ENCODE results near the gene SERINC3.
A peak's percentile ranks its signal among the peaks of the same experiment; 100 is the strongest.
"Not testable (repeated sequence)": the region's sequence is repeated elsewhere in the genome, so short reads cannot be mapped to it uniquely, and the experiment has no call there.

The SERINC3 gene

DNA sequence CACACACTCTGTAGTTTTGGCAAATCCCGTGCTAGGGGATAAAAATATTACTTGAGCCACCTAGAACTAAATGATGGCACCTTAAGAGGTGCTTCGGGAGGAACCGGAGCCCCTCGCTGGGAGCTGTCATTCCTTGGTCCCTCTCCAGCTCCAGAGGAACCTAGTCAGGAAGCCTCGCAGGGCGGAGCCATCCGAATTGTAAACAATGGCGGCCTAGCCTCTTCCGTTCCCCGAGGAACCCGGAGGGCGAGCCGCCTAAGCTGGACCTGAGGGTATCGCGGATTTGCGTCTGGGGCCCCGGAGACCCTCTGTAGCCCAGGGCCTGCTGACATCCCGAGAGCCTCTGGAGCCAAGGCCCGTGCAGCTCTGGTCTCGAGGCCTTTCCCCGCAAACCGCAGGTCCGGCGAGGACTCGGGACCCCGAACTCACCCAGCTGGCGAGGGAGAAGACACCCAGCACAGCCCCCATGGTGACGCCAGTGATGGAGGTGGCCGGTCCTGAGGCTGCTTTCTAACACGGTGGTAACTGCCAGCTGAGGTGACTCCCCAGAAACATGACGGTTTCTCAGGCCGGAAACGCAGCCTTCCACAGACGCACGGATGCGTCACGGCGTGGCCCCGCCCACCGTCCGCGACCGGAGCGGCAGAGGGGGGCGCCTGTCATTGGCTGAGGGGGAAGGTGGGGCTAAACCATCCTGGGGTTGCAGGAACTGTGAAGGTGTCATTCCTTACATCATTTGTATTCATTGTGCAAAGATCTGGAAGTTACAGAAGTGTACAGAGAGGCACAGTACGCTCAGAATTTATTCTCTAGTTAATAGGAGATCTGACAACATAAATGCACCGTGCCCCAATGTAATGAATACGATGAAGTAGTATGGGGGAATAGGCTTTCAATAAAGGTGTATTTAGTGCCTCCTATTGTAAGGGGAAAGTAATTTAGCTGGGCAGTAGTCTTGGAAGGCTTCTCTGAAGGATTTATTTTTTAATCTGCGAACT is at the start of gene SERINC3:
Gene SERINC3, minus strand, starts transcription at position 587 of the 998 bp plus-strand sequence. Its CDS starts 119 bp downstream, at position 468.
- DNase-seq = peak; percentile 67

DNA sequence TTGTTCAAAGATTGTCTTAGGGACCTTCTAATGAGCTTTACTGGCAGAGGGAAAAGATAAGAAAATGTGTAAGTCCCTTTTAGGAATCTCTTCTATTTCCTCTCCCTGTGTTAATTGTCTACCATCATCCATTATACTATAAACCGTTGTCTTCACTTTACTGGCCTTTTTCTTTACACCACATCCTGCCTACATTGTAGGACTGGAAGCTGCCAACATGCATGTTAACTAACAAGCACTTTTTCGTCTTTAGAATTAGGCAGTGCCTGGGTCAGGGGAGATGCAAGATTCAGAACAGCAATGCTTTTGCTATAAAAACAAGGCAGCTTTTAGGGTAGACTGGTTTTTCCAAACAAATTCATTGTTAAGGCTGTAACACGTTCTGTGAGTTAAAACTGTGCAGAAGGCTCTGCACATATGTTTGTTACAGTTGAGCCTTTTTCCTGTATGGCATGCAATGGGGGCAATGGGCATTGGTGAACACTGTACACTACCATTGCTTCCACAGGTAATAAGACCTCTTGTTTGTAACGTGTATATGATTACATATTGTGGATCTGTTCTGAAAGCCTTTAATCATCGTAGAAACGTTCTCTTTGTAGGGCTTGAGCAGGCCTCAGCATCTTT is 49.6 kb upstream of the SERINC3 start:
- no peak for DNase-seq

DNA sequence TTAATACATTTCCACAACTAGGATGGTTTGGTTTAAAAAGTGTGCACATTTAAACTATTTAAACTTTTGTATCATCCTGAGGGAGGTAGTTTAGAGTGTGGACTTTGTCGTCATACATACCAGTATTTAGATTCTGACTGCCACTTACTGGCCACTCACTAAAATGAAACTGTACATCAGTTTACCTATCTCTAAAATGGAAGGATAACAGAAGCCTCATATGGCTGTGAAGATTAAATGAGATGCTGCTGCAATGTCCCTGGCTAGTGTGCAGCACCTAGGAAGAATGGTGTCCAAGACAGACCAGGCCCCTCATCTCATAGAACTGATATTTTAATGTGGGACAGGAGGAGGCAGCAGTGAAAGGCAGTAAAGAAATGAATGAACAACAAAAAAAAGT is 48.5 kb upstream of the SERINC3 start:
- no peak for DNase-seq

DNA sequence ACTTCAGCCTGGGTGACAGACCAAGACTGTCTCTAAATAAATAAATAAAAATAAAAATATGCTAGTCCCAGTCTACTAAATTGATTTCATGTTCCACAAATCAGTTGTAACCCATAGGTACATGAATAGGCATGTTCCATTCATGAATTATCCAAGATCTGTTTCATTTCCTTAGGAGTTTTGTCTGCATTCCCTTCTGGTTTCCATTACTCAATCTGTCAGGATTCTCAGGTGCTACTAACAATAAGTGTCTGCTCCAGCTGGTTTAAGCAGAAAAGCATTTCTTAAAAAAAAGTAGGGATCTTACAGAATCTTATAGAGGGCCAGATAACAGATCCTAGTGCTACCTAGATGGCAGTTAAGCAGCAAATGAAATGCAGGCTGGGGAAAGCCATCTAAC is 44.9 kb upstream of the SERINC3 start:
- DNase-seq = no peak

DNA sequence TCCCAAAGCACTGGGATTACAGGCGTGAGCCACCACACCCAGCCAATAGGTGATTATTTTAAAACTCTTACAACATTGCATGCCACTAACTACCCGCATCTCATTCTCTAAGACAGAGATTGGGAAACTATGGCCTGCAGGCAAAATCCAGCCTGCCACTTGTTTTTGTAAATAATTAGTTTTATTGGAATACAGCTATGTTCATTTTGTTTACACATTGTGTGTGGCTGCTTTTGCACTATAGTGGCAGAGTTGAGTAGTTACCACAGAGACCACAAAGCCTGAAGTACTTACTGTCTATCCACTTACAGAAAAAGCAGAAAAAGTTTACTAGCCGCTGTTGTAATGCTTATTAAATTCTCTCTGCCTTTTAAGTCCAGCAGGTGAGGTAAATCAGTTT is 44.1 kb upstream of the SERINC3 start:
- DNase-seq = no peak

DNA sequence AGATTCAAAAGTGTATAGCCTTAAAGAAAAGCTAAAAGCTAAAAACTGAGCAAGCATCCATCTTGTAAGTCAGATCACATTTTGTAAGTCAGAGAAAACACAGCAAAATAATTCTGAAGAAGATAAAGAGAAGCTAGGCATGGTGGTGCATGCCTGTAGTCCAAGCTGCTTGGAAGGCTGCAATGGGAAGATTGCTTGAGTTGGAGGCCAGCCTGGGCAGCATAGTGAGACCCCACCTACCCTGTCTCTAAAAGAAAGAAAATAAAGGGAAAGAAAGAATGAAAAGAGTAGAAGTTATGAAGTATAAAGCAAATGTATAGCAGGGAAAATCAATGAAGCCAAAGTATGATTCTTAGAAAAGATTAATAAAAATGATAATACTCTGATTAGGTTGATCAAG is 40.0 kb upstream of the SERINC3 start:
- no peak for DNase-seq

DNA sequence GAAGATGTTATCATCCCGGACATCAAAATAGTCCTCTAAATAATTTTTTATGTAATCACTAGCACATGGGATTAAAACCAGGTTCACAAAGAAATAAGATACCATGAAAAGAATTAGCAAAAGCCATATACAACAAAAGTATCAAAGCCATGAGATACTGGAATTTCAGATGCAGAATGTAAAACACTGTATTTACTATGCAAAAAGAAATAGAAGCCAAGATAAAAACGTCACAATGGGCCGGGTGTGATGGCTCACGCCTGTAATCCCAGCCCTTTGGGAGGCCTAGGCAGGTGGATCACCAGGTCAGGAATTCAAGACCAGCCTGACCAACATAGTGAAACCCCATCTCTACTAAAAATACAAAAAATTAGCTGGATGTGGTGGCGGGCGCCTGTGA is 38.9 kb upstream of the SERINC3 start:
- not testable (repeated sequence) for DNase-seq

DNA sequence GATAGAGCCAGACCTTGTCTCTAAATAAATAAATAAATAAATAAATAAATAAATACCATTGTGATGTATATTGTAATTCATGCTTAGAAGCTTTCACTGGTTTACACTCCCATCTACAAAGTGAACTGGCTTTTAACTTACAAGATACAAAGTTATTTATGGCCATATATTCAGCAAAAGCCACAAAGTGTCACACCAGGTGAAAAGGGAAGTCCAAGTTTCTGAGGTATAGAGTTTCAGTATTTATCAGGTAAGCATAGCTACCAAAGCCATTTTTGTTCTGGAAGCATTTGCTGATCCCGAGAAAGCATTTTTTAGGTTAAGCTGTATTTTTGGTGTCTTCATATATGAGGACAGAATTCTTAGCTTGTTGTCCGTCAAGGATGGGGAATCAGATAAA is 38.4 kb upstream of the SERINC3 start:
- DNase-seq = no peak

DNA sequence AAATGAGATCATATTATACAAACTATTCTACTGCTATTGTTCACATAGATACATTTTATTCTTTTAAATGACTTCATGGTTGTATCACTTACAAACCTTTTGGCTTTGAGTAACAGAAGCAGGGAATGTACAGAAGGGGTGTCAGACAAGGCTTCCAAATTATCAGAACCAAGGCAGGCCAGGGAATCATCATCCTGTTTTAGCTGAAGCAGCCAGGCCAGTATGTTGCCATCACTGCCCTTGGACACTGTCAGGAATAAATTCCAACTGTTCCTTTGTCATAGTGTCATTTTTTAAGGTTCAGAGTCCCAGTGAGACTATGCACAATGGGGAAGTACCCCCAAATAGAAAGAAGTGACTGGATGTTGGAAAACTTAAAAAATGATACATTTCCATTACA is 37.4 kb upstream of the SERINC3 start:
- DNase-seq = no peak

DNA sequence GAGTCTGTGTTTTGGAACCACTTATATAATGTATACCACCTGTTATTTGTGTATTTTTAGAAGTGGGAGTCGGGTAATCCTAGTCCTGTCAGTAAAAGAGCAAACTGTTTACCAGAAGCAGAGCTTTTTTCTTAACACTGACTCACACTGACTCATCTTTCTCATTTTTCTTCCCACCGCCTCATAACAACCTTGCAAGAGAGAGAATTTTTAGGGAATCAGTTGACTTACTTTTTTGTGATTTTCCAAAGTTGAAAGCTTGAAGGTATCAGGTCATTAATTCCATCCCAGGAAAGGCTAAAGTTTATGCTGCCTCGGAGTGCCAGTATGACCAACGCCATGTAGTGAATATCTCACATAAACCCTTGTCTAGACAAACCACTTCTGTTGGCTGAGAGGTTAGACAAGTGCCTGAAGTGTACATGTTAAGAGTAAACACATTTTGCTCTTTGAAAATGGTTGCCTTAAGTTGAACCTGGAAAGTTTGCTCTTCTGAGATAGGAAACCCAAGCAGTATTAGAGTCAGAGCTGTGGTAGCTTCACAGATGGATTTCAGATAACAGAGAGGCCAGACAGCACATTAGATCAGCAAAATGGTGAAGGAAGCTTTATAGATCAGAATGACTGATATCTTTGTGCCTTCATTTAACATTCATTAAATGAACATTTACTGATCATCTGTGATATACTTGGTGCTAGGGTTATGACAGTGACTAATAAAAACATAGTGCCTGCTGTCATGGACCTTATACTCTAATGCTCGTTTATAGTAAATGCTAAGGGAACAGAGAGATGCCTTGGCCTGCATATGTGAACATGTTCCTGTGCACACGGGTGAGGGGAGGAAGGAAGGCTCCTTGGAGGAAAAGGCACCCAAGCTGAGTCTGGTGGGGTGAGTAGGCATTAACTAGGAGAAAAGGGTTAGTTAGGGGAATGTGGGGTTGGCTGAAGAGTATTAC is 31.4 kb upstream of the SERINC3 start:
- DNase-seq = no peak

DNA sequence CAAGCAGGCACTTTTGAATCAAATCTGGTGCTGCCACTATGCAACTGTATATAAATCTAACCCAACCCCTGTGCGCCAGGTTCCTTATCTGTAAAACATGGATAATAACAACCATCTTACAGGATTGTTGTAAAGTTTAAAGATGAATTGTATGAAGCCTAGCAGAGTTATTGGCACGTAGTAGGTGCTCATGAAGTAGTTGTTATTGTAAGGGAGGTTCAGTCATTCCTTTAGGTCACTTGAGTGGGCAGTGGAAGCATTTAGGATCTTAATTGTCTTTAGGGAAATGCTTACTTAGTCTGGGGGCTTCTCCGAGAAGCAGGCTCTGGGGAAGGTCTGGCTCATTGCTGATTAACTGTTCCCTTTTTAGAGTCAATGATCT is 30.7 kb upstream of the SERINC3 start:
- DNase-seq = no peak

DNA sequence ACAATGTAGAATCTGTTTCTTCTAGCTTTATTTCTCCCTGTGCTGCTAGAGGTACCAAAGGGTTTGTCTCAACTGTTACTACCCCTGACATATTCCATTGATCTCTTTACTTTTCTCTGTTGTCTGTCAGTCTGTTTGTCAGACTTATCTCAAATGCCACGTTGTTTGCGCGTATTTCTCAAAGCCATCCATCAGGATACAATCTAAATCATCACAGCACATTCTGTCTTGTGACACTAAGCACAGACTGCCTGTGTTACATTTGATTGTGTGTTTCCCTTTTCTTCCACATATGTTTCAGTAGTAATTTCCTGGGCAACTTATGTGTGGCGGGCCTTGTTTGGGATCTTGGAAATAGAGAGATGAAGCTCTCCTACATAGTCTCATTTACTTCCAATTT is 30.2 kb upstream of the SERINC3 start:
- DNase-seq = no peak

DNA sequence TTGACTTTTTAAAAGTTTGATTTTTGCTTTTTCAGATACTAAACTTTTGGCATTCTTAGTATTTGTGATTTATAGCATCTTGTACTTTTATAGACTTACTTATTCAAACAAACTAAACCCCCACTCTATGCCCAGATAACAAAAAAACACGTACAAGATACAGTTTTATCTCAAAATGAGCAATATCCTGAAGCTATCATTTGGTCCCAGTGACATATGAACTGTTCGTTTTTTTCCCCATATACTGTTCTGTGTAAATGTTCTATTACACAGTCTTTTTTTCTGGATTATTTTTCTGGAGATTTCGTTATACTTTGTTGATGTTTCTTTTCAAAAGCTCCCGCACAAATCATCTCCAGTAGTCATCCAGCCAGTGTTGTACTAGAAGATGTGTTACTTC is 27.3 kb upstream of the SERINC3 start:
- no peak for DNase-seq

DNA sequence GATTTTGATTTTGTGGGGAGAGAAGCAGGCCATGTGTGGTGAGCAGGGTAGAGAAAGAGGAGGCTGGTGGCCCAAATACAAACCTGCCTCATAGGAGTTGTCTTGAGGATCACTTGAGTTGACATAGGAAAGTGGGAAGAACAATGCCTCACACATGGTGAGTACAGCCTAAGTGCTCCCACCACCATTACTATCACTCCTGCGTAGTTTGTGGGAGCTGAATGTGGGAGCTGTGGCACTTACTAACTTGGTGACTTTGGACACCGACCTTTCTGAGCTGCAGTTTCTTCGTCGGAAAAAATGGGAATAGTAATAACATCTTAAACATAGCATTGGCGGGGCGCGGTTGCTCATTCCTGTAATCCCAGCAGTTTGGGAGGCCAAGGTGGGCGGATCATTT is 25.5 kb upstream of the SERINC3 start:
- no peak for DNase-seq

DNA sequence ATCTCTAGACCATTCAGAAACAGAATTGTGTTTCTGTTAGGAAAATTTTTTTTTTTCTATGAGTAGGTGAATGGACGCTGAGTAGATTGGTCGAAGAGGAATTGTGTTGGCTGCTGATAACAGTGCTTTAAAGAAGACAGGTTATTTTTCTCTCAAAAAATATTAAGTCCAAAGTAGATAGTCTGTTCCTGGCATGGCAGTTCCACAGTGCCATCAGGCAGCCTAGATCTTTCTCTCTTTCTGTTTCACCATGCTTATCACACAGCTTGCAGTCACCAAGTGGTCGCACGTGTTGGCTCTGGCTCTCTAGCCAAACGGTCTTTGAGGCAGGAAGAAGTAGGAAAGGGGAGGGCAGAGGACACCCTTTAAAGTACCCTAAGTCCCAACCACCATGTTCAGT is 22.4 kb upstream of the SERINC3 start:
- DNase-seq = no peak

DNA sequence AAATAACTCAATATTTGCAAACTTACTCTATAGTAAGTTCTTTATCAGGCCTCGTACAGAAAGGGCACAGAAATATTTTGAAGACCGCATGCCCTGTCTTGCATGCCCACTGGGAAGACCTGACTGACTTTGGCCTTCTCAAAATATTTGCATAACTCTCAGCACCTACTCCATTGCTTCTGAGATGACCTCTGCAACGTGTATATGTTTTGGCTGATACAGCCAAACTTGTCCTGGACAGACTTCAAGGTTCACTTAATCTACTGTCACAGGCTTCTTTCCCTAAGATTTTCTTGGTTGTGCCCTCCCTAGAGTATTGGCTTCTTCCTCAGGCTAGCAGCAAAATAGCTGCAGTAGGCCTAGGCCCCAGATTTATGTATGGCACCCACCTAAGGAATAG is 21.5 kb upstream of the SERINC3 start:
- no peak for DNase-seq

DNA sequence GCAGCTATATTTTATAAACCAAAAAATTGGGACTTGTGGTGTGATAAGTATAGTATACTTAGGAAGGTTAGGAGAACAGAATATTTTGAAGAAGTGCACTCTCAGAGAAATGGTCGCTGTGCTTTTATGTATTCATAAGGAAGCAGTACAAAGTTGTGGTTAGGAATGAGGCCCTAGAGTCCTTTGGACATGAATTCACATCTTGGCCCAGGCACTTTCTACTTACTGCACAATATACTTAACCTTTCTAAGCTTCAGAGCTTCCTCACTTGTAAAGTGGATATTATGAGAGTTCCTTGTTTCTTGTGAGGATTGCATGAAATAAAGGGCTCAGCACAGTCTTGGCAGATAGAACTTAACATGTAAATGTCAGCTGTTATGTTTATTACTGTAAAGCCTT is 21.0 kb upstream of the SERINC3 start:
- no peak for DNase-seq

DNA sequence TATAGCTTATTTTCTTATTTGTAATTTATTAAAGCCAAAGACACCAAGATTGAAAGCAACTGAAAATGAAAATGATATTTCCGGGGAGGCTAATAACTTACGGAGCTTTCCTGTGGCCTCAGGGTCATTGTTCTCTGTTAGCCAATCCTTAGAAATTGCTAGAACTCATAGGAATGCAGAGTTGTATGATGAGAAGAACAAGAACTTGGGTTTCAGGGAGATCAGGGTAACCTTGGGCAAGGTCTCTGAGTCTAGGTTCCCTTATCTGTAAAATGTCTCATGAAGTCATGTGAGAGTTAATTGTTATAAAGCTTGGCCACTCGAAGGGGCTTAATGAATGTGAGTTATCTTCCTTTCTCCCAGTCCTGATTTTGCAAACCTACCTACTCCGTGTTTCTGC is 20.1 kb upstream of the SERINC3 start:
- no peak for DNase-seq

DNA sequence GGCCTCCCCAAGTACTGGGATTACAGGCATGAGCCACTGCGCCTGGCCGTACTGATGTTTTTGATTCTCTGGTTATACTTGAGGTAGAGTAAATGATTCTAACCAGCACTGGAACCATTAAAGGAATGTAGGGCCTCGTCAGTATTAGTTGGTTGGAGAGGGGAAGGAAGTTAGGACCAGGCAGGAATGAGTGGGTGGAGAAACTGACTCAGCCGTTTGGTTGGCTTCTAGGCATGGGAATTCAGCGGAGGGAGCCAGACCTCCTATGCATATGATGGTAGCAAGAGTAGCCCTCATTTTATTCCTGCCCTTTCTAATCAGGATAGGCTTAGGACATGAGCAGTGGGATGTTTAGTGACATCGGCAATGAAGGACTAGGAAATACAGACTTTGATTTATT is 19.0 kb upstream of the SERINC3 start:
- no peak for DNase-seq

DNA sequence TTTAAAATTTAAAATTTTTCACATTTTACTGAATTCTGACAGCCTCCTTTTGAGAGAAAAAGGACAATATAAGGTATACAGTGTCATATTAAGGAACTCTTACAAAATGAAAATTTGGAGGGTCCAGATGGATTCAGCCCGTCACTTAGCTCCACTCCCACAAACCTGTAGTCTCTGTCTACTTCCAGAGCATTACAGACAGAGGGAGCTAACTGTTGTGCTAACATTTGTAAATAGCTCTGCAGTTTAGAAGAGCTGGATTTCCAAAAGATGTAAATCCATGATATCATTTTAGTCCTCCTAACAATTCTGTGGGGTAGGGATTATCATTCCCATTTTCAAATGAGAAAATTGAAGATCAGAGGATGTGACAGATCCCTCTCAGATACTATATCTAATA is 16.1 kb upstream of the SERINC3 start:
- no peak for DNase-seq

DNA sequence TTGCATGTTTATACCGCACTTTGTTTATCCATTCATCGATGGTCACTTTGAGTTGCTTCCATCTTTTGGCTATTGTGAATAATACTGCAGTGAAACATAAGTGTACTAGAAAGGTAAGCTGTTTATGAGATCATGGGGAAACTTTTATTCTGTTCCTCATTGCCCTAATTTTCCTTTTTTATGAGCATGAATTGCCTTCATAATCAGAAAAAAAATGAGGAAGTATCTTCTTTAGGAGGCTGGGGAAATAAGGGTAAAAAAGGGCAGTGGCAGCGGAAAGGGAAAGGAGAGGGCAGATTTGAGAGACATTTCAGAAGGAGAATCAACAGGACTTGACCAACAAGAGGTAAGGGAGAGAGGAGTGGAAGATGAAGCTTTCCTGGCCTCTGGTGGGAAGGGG is 14.3 kb upstream of the SERINC3 start:
- DNase-seq = no peak

DNA sequence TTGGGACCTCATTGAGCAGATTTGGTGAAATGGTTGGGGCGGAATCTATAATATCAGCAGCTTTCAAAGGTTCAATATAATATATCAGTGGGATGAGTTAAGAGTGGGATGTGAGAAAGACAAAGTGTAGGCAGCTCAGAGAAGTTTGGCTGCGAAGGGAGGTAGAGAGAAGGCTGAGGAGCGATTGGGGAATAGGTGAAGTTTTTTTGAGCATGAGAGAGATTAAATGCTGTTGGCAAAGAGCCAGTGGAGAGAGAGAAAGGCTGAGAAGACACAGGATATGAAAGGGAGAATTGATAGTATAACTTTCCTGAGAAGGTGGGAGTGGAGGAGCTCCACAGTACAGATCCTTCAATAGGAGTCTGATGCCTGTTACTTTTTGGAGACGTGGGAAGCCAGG is 12.1 kb upstream of the SERINC3 start:
- no peak for DNase-seq

DNA sequence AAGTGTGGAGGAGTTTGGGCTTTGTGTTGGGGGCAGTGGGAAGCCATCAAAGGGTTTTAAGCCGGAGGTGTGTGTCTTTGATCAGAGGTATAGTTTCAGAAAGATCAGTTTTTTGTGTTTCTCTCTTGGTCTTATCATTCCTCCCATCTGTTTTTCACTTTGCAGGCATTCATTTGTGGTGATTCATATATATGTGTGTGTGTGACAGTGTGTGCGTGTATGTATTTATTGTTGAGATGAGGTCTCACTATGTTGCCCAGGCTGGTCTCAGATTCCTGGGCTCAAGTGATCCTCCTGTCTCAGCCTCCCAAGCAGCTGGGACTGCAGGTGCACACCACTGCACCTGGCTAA is 11.1 kb upstream of the SERINC3 start:
- no peak for DNase-seq

All from SHP77 treated with DMSO at 0.1 percent for 48 hours (cell line).